ENCODE measurements around the gene RPTOR.

Gene RPTOR

DNA sequence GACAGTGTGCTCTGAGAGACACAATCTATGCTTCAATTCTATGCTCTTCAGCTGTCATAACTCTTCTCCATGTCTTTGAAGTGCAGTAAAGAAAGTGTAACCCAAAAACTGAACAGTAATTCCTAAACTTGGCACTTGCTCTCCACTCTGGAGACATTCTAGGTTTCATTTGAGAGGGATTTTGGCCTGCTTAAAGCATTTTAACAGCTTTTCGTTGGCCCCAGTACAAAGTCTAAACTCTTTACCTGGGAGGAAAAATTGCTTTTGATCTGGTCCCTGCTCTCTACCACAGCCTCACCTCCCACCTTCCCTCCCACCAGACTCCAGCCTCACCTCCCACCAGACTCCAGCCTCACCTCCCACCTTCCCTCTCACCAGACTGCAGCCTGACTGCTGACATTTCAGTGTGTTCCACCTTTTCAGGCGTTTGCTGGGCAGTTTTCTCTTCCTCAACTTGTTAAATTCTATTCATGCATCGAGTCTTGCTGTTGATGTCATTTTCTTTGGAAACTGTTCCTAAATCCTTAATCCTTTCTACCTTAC, 132.6 kb downstream of the RPTOR start:
- DNase-seq (ENCODE audit: extremely low spot score) = no peak
- TF ChIP-seq, protein P1, sequence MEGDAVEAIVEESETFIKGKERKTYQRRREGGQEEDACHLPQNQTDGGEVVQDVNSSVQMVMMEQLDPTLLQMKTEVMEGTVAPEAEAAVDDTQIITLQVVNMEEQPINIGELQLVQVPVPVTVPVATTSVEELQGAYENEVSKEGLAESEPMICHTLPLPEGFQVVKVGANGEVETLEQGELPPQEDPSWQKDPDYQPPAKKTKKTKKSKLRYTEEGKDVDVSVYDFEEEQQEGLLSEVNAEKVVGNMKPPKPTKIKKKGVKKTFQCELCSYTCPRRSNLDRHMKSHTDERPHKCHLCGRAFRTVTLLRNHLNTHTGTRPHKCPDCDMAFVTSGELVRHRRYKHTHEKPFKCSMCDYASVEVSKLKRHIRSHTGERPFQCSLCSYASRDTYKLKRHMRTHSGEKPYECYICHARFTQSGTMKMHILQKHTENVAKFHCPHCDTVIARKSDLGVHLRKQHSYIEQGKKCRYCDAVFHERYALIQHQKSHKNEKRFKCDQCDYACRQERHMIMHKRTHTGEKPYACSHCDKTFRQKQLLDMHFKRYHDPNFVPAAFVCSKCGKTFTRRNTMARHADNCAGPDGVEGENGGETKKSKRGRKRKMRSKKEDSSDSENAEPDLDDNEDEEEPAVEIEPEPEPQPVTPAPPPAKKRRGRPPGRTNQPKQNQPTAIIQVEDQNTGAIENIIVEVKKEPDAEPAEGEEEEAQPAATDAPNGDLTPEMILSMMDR (IDR thresholded peaks at IDR 0.05; ENCODE audit: control extremely low read depth, extremely low read depth, low read depth, missing control alignments) = no peak
- ChIA-PET POLR2A (no interaction called here), CTCF (interaction anchor here (1.0 kb wide), 1 partner anchor 253 kb away, joined by 3 read pairs; no protein-coding TSS in a partner anchor)

DNA sequence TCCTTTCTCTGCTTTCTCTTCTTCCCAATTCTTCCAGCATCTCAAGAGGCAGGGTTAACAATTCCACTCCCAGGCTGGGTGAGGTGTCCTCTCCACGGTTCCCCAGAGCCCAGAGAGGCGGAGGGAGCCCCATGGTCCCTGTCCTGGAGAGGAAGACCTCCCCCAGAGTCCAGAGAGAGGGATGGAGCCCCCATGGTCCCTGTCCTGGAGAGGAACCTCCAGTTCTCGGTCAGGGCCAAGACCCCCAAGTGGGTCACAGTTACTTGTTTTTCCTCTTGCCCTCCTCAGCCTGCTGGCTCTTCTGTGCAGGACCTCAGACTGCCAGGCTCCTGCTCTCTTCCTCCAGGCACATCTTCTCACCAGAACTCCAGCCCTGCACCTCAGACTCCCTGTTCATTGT, 135.2 kb downstream of the RPTOR start:
- ChIA-PET CTCF (interaction anchor here (1.0 to 1.3 kb wide), 2 partner anchors 11 to 24 kb away, joined by 3 read pairs; no protein-coding TSS in a partner anchor), POLR2A (no interaction called here)
- DNase-seq (ENCODE audit: extremely low spot score) = no peak
- TF ChIP-seq, protein P1 (IDR thresholded peaks at IDR 0.05; ENCODE audit: control extremely low read depth, extremely low read depth, low read depth, missing control alignments) = no peak

DNA sequence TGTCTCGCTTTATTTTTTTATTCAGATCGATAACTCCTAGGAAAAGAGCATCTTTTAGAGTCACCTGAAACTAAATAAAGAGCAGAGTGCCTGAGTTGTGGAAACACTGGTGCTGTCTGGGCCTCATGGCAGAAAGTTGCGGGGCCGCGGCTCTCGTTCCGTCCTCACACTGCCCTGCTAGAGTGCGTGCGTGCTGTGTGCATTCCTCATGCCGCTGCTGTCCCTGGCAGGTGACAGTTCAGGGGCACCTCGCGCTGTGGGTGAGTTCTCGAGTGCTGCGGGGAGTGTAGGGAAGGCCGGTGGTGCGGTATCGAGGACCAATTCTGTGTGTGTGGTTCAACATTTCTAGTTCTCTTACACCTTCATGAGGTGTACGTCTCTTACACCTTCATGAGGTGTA, 136.6 kb downstream of the RPTOR start:
- ChIA-PET CTCF (no interaction called here), POLR2A (no interaction called here)
- TF ChIP-seq, protein P1 (IDR thresholded peaks at IDR 0.05; ENCODE audit: control extremely low read depth, extremely low read depth, low read depth, missing control alignments) = no peak
- DNase-seq (ENCODE audit: extremely low spot score) = no peak

DNA sequence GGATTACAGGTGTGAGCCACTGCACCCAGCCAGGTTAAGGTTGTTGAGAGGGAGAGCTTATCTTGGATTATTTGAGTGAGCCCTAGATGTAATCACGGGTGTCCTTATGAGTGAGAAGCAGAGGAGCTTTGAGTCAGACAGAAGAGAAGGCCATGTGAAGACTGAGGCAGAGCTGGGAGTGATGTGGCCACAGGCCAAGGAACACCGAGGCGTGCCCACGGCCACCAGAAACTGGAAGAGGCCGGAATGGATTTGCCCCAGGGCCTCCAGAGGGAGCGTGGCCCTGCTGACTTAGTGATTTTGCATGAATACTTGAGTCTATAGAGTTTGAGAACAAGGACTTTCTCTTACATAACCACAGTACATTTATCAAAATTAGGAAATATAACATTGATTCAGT, 137.7 kb downstream of the RPTOR start:
- DNase-seq (ENCODE audit: extremely low spot score) = no peak
- CTCF ChIA-PET = interaction anchor here (1.1 kb wide), 1 partner anchor 23 kb away, joined by 3 read pairs; no protein-coding TSS in a partner anchor
- POLR2A ChIA-PET = no interaction called here
- TF ChIP-seq, protein P1 (IDR thresholded peaks at IDR 0.05; ENCODE audit: control extremely low read depth, extremely low read depth, low read depth, missing control alignments) = no peak

DNA sequence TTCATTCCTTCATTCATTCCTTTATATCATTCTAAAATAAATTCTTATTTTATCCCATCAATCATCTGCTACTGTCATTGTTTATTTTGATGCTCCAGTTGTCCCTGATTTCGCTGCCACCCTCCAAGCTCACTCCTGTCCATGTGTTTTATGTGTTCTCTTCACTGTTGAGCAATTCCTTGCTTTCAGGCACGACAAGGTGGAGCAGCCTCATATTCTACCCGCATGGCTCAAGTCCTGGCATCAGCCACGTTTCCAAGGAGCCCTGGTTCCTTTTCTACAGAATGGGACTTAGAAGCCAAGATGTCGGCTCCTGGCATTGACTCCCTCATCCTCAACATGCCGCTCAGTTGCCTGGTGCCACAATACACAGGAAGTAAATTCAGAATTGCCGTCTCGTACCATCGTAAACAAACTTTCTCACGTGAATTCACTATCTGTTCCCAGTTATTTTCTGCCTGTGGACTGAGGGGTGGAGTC, 139.0 kb downstream of the RPTOR start:
- no peak for DNase-seq (ENCODE audit: extremely low spot score)
- POLR2A ChIA-PET = no interaction called here
- CTCF ChIA-PET = no interaction called here
- TF ChIP-seq, protein P1 (IDR thresholded peaks at IDR 0.05; ENCODE audit: control extremely low read depth, extremely low read depth, low read depth, missing control alignments) = no peak

DNA sequence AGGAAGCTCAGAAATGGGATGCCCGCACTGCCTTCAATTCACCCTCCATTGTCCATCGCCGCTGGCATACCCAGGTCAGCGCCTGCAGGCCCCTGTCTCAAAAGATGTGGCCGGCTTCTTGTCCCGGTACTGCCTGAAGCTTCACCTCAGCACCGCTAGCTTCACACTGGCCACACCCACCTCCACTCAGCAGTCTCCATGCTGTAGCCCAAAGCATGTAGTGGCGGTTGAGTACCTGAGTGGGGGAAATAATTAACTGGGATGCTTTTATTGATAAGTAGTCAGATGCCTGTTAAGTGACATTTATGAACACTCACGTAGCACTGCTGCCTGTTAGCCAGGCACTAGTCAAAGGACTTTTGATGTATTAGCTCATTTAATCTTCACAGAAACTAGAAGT, 143.2 kb downstream of the RPTOR start:
- ChIA-PET POLR2A (no interaction called here), CTCF (interaction anchor here (1.0 to 2.5 kb wide), 3 partner anchors 9 to 72 kb away, joined by 3 to 6 read pairs (median 3); no protein-coding TSS in a partner anchor)
- DNase-seq (ENCODE audit: extremely low spot score) = no peak
- TF ChIP-seq, protein P1 (IDR thresholded peaks at IDR 0.05; ENCODE audit: control extremely low read depth, extremely low read depth, low read depth, missing control alignments) = no peak

All from GM10248 (cell line).